Neuron (in vitro differentiated cells): Measurements from ENCODE around the gene OXT.
"Not testable (repeated sequence)": the region's sequence is repeated elsewhere in the genome, so short reads cannot be mapped to it uniquely, and the experiment has no call there.

Experiments used
- H2AFZ ChIP-seq: one replicate; pipeline ENCODE4 v1.6.1; 2013; ENCODE audit warnings: low read depth, mild to moderate bottlenecking, inconsistent platforms, low read length, moderate library complexity
- H3K27me3 ChIP-seq: one replicate; pipeline ENCODE4 v1.6.1; 2013; ENCODE audit warnings: low read length; ENCODE audit not compliant: insufficient read depth
- H3K36me3 ChIP-seq: one replicate; pipeline ENCODE4 v1.6.1; 2013; ENCODE audit warnings: low read length; ENCODE audit not compliant: insufficient read depth
- H3K4me1 ChIP-seq: one replicate; pipeline ENCODE4 v1.6.1; 2013; ENCODE audit warnings: low read length; ENCODE audit not compliant: insufficient read depth
- H3K4me3 ChIP-seq: 2 replicates; pipeline ENCODE4 v1.5.1; 2013; ENCODE audit warnings: mild to moderate bottlenecking, low read length, moderate library complexity
- H3K9me3 ChIP-seq: one replicate; pipeline ENCODE4 v1.6.1; 2013; ENCODE audit warnings: low read length

Gene OXT

GRCh38 chr20:3117839-3118379, 46.5 kb downstream of the OXT start:
- not testable (repeated sequence) for H2AFZ ChIP-seq, H3K4me3 ChIP-seq, H3K4me1 ChIP-seq, H3K27me3 ChIP-seq
- Histone ChIP-seq H3K36me3 (peaks cover 36% of the 10 kb centered on the region), H3K9me3 (peaks cover 15% of the 10 kb centered on the region)

GRCh38 chr20:3119044-3119443, 47.6 kb downstream of the OXT start:
- Histone ChIP-seq H3K4me3 (no peak overlapping the region), H3K4me1 (no peaks in the 10 kb centered on the region), H3K9me3 (peaks cover 25% of the 10 kb centered on the region), H3K36me3 (peaks cover 40% of the 10 kb centered on the region), H3K27me3 (no peaks in the 10 kb centered on the region), H2AFZ (no peak overlapping the region)

- no peak overlapping the region for H3K4me3 ChIP-seq
- peaks cover 34% of the 10 kb centered on the region for H3K36me3 ChIP-seq
- no peaks in the 10 kb centered on the region for H3K4me1 ChIP-seq
- H2AFZ ChIP-seq, result no peak overlapping the region
- no peaks in the 10 kb centered on the region for H3K27me3 ChIP-seq
- peaks cover 26% of the 10 kb centered on the region for H3K9me3 ChIP-seq
These were observed 50.0 kb downstream of the OXT start for GRCh38 chr20:3121271-3121911.
